Hypothalamus (tissue), 51 donors: ENCODE measurements around the gene GH1.
"Not testable (repeated sequence)": the region's sequence is repeated elsewhere in the genome, so short reads cannot be mapped to it uniquely, and the experiment has no call there.

ENCODE experiments used
- DNase-seq, 51 donors: peaks; one replicate each; lab custom pipeline; 2025; lab: John Stamatoyannopoulos, UW

The GH1 gene

DNA sequence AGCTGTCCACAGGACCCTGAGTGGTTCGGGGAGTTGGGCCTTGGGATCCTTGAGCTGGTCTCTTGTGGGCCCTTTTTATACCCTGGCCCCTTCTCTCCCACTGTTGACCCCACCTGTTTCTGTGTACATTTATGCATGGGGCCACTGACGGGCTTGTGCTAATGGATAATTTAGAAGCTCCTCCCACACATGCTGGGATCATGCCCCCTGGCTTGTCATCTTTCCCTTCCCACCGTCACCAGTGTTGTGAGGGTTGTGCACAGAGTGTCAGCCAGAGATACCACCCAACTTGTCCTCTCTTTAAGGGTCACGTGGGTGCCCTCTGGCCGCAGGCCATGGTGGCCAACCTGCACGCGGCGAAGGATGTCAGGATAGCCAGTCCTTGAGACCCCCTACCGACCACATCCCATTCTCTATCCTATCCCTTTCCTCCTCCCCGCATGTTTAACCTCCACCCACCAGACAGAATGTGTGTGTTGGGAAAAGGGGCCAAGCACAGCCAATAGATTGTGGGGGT is at the start of gene GH1:
Gene GH1 (minus strand): TSS at position 51 of the 517 bp plus-strand sequence. CDS start 63 bp downstream, outside the sequence.
- DNase-seq: not testable (repeated sequence)

DNA sequence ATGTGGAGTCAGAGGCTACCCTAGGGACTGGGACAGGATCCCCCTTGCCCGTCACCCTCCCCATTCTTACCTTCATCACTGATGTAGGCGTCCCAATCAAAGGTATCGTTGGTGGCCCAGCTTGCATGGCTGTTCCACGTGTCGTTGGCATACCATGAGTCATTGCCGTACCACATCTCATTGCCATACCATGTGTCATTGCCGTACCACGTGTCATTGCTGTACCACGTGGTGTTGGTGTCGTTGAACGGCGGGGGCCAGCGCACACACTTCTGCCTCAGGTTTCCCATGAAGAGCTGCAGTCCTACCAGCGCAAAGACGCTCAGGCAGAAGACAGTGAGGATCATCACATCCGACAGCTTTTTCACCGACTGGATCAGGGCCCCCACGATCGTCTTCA is 49.3 kb upstream of the GH1 start:
- no peak for DNase-seq

DNA sequence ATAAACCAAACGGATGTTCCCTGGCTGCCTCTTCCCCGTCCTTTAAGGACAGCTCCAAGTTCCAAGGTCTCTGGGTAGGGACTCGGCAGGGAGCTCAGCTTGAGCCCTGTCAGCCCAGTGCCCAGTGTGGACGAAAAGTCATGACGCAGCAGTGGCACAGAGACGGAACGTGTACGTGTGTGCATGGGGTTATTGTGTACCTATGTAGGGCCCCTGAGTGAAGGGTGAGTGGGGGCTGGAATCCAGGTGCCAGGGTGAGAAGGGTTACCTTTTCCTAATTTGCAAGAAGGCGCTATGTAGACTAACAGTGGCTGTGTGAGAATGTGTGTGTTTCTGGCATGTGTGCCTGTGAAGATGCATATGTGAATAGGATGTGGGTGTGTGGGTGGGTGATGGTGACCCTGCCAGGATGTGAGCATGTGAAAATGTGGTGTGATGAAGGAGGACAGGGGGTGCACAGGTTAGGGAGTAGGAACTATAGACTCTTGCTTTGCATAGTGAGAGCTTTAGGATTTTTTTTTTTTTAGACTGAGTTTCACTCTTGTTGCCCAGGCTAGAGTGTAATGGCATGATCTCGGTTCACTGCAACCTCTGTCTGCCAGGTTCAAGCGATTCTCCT is 48.1 kb upstream of the GH1 start:
- DNase-seq: no peak

DNA sequence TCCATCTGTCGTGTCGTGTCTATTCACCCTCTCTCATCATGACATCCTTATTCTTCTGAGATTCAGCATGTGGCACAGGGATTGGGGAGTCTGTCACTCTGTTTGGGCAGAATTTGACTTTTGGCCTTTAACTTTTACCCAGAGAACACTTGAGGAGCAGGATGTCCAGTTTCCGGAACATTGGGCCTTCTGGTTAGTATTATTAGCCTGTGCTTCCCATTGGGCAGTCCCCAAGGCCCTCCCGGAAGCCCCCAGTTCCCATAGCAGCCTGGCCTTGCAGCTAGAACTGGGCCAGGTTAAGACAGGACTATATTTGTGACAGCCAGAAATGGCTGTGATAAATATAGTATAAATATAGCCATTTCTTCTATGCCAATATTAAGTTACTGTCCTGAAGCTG is 44.5 kb upstream of the GH1 start:
- DNase-seq: no peak

DNA sequence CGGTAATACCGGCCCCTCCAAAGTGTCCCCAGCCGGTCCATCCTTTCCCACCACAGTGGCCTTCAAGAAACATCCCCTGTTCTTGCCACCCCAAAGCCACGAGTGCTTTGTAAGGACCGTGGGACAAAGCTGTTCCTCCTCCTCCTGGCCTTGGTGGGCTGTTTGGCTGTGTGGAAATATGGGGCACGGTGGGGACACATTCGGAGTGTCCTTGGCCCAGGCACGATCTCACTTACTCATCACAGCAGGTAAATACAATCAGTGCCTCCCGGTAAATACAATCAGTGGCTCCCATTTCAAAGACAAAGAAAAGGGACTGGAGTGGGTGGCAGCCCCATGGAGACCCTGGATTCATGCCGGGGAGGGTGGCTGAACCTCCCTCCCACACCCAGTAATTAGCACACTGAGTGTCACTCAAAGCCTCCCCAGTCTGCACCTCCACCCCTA is 43.7 kb upstream of the GH1 start:
- no peak for DNase-seq

DNA sequence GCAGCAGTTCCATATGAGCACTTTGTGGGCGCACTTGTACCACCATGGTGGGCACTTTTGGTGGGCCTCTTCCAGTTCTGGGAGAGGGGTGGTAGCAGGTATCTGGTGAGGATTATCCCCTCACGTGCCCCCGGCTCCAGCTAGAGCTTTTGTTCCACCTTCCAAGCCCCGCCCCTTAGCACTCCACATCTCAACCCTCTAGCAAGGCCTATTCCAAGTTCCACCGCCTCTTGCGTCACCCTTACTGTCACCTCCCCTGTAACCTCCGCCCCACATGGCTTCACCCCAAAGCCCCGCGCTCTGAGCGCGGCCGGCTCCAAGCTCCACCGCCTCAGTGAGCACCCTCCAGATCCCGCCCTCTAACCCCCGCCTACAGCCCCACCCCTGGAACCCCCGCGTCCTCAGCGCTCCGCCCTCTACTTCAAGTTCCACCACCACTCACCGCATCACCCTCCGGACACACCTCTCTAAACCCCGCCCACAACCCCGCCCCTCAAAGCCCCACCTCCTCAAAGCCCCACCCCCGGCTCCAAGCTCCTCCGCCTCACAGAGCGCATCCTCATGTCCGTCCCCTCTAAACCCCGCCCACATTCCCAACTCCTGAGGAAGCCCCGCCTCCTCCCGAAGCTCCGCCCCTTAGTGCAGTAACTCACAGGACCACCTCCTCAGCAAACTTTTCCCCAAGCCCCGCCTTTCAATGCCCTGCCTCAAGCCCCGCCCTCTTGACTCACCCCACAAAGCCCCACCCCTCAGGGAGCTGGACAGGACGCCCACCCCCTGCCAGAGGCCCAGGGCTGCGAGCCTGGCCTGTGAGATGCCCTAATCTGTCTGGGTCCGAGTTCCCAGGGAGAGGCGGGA is 42.9 kb upstream of the GH1 start:
- DNase-seq: peak in 2 of 51 donors; percentile 29 to 64

DNA sequence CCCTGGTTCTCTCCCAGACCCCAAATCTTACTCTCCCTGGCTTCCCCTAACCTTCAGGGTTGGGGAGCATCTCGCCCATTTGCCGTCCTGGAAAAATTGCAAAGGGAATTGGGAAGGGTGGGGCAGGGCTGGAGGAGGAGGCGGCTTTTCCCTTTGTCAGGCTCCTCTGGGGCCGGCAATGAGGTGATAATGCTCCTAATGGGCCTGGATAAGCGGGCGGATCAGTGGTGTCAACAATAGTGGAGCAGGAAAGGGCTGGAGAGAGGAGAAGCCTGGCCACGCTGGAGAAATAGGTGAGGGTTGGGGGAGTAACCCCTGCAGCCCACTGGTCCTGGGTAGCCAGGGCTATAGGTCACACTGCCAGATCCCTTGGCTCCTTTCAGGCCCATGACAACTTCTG is 41.8 kb upstream of the GH1 start:
- no peak for DNase-seq

DNA sequence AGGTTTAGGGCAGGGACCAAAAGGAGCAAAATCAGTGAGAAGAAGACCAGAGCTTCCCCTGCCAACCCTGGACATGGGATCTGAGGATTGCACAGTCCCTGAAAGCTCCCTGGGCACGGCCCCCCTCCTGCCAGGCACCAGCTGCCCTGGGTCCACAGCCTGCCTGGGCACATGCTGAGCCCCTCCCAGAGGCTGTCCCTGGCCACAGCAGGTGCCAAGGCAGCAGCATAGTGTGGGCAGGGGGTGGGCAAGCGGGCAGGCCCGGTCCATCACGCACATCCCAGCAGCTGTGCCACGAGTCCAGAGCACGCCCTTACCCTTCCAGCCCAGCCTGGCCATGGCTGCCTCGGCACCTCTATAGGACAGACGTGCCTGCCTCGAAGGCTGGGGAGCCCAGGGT is 41.4 kb upstream of the GH1 start:
- no peak for DNase-seq

DNA sequence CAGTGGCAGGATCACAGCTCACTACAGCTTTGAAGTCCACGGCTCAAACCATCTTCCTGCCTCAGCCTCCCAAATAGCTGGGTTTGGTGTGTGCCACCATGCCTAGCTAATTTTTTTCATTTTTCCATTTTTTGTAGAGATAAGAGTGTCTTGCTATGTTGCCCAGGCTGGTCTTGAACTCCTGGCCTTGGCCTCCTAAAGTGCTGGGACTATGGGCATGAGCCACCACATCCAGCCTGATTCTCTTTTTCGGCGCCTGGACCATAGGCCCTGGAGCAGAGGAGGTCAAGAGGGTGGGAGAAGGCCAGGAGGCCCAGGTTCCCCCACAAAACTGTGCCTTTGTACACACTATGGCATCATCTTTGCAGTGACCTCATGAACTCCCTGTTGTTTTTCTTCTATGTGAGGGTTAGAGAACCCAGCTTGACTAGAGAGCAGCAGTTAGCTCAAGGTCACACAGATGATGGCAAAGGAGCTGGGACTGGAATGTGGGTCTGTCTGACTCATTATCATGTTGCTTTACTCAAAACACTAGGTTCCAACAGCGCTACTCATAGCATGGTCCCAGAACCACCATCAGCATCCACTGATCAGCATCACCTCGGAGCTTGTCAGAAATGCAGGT is 37.8 kb upstream of the GH1 start:
- DNase-seq: no peak

DNA sequence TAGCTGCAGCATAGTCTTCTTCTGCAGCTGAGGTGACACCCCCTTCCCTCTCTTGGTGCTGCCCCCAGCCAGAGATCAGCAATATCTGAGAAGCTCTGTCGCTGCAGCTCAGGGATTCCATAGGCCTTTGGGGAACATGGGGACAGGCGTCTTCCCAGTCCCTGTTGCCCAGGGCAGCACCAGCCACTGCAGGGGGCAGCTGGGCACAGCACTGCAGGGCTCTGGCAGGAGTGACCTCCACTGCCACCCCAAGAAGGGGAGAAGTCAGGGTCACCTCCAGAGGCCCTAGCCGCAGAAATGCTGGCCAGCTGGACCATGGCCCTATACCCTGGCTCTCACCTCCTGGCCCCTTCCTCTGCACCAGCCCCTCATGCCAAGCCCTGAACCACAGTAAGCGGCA is 37.2 kb upstream of the GH1 start:
- no peak for DNase-seq

DNA sequence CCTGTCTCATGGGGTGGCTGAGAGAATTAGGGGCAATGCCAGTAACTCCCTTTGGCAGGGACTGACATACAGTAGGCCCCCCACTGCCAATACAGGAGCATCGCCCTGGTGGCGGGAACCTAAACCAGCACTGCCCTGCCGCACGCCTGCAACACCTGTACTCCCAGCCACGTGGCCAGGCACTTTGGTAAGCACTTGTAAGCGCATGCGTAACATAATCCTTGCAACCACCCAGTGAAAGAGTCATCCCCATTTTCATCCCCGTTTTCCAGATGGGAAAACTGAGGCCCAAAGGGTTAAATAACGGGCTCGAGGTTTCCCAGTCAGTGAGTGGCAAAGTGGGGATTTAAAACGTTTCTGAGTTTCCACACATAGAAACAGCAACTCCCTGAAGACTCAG is 36.6 kb upstream of the GH1 start:
- DNase-seq: no peak

DNA sequence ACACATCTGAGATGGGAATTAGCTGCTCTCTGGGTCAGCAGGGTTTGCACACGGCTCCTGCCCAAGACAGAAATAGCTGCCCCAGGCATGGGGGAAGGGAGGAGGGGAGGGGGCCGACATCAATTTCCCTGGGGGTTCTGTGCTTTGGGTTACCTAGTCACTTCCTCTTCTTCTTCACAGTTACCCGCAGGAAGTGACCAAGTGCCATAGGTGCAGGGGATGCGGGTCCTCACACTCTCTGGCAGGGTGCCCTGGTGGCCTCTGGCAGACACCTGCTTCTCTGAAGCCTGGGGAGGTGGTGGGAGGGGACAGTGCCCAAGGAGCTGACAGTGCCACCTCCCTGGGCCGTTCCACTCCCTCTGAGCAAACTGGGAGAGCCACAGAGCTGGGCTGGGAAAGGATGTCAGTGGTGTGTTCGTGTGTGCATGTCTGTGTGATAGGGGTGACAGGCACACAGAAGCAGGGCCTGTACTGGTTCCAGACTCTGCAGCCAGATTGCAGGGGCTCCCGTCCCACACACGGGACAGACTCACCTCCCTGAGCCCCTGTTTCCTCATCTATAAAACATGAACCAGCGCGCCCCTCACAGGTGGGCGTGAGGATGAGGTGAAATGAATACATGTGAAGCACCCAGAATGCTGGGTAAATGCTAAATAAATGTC is 35.9 kb upstream of the GH1 start:
- DNase-seq: no peak

DNA sequence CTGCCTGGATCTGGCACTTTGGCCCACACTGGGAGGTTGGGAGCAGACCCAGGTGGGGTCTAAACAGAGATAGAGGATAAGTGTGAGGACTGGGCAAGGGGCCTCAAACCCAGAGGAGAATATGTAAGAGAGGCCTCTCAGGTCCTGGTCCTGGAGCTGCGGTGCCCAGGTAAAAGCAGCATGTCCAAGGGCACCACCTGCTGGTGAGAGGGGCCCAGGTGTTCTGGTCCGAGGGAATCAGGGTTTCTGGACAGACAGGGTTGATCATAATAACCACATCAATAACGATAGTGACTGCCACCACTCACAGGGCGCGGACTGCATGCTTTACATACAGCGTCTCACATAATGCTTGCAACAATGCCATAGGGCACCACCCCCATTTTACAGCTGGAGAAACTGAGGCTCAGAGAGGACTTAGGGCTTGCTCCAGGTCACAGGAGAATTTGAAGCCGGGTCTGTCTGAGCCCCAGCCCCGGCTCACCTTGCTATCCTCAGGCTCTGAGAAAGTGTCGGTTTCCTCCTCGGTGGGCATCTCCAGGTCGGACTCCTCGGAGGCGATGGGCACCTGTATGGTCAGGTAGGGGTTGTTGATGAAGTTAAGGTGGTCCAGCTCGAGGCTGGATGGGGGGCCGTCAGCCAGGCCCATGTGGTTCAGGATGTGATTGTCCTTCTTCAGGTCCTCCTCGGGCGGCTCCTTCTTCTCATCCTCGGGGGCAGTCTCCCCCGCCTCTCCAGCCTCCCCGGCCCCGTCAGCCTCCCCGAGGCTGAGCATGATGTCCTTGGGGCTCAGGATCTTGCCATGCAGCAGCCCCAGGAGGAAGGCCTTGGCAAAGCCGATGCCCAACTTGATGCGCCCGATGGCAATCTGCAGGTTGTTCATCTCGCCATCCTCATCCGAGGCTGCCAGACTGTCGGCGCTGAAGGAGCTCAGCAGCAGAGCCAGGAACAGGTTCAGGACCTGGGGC is 32.6 kb upstream of the GH1 start:
- DNase-seq: peak in 1 of 51 donors; percentile 7

DNA sequence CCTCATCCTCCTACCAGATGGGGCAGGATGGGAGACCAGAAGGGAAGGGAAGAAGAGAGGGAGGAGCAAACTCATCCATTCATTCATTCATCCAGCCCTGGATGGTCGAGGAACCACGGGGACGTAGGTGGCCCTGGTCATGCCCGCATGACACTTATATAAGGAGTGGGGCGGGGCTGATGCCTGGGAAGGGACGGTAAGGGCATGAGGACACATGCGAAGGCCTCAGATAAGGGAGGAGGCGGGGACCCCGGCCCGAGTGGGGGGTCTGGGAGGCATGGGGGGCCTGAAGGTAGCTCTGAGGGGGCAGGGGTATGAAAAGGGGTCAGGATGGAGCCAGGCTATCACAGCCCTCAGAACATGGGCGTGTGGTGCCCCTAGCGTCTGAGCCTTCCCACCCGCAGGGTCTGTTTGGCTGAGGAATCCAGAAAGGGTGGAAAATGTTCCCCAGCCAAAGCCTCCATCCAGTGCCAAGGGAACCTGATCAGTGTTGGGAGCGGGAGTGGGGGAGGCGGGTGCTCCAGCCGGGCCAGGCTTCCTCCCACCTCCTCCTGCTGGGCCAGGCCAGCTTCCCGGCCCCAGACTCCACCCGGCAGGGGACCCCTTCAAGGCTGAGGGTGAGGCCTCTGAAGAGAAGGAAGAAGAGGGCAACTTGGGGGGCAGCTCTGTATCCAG is 31.1 kb upstream of the GH1 start:
- DNase-seq: no peak

DNA sequence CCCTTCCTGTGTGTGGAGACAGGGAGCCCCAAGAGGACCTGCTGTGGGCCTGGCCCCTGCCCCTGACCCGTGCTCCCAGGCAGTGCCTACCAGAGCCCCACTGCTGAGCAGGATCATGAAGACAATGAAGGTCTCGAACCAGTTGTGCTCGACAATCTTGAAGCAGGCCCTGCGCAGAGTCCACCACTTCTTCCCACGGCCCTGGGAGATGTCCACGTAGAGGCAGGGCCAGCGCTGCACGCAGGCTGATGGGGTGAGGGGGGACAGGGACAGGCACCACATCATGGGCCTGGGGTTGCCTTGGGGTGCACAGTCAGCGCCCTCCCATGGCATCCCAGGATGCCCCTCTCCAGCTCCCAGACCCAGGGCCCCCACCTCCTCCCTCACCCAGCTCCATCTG is 29.9 kb upstream of the GH1 start:
- no peak for DNase-seq

DNA sequence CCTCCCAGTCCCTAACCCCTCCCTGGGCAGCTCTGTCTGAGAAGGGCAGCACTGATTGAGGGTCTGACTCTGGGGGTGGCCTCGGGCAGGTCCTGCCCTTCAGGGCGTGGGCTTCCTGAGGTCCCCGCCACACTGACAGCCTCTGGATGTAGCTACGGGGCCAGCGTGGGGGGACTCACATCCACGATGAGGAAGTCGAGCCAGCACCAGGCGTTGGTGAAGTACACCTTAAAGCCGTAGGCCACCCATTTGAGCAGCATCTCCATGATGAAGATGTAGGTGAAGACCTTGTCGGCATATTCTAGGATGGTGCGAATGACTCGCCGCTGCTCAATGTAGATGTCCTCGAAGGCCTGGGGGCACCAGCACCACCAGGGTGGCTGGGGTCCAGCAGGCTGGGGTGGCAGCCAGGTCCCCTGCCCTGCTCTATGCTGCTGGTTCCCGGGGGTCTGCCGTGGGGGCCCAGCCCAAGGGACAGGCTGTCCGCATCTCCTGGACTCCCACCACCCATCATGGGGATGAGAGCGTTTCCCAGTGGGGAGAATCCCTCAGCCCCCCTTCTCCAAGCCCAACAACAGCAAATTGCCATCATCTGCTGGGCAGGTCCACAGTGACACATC is 29.2 kb upstream of the GH1 start:
- no peak for DNase-seq

DNA sequence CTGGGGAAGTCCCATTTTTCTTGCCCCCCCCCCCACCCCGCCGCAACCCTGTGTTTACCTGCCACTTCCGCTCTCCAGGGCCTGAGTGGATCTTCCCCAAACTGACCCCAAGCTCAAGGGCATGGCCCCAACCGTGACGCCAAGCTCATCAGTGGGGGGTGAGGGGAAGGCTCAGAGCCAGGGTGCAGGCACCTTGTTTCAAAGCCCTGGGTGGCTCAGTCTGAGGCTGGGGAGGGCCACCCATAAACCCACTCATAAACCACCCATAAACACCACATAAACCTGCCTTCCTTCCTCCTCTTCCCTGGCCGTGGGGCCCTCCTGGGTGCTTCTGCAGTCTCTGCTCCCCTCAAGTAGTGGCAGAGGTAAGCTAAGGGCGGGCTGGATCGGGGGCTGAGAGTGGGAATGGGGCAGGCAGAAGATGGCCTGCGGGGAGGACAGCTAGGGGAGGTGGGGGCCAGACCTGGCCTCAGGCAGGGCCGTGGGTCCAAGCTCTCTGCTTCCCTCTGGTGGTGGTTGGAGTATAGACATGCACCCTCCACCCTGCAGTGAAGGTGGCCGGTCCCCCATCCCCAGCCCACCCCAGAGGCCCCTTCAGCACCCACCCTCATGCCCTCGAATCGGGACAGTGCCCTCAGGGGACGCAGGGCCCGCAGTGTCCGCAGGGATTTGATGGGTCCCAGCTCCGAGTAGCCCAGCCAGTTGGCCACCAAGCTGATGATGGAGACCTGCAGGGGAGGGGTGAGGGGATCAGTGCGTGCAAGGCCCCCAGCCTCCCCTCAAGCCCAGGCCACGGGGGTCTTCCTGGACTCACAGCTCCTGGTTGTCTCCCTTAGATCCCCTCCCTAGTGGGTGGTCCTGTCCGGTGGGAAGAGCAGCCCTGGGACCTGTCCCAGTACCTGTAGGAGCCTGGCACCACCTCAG is 28.1 kb upstream of the GH1 start:
- peak in 19 of 51 donors; percentile 2 to 28 (median 5) for DNase-seq
